GM19467 (cell line): Measurements from ENCODE around the gene COX10.
A peak's percentile ranks its signal among the peaks of the same experiment; 100 is the strongest.
"Not testable (repeated sequence)": the region's sequence is repeated elsewhere in the genome, so short reads cannot be mapped to it uniquely, and the experiment has no call there.

Source experiments
- ATAC-seq: cut with Tn5 transposase; IDR thresholded peaks from one replicate; pipeline ENCODE4 v1.9.1; 2021; ENCODE audit warnings: mild to moderate bottlenecking, moderate library complexity; ENCODE audit not compliant: unreplicated experiment

The COX10 gene

DNA sequence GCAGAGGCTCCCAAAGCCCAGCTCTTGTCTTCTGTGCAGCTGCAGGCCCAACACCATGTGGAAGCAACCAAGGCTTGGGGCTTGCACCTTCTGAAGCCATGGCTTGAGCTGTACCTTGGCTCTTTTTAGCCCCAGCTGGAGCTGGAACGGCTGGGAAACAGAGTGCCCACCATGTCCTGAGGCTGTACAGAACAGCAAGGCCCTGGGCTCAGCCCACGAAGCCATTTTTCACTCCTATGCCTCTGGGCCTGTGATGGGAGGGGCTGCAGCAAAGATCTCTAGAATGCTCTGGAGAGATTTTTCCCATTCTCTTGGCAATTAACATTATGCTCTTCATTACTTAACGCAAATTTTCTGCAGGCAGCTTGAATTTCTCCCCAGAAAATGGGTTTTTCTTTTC is 99.3 kb downstream of the COX10 start:
- ATAC-seq, result no peak

DNA sequence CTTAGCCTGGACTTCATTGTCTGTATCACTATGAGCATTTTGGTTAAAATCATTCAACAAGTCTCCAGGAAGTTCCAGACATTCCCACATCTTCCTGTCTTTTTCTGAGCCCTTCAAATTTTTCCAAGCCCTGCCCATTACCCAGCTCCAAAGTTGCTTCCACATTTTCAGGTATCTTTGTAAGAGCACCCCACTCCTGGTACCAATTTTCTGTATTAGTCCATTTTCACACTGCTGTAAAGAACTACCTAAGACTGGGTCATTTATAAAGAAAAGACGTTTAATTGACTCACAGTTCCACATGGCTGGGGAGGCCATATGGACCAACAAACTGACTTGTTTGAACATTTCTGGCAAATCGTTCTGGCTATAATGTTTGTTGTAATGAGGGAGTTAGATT is 100.0 kb downstream of the COX10 start:
- ATAC-seq, result no peak

DNA sequence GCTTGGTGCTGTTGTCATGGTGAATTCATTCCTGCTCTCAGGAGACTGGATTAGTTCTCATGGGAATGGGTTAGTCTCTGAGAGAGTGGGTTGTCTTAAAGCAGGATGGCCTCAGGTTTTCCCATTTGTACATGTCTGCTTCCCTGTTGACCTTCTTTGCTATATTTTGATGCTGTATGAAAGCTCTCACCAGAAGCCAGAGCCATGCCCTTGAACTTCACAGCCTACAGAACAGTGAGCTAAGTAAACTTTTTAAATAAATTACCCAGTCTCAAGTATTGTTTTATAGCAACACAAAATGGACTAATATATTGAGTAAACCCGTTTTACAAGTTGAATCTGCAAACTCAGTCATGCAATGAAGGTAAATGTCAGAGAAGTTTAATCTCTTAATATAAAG is 100.6 kb downstream of the COX10 start:
- ATAC-seq, result no peak

DNA sequence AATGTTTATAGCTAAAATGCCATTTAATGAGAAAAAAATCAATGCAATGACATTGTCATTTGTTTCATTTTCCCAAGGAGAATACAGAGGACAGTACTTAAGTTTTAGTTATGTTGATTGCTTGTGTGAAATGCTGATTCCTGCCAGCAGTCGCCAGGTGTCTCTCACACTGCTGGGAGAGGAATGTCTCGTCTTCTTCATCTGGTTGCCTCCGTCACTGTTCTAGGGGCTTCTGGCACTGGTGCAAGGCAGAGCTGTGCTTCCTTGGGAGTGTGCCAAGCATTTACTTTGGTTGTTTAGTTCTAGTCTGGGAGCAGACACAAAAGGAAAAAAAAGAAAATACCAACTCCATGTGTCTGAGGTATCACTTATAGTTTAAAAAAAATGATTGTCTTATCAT is 107.7 kb downstream of the COX10 start:
- not testable (repeated sequence) for ATAC-seq

DNA sequence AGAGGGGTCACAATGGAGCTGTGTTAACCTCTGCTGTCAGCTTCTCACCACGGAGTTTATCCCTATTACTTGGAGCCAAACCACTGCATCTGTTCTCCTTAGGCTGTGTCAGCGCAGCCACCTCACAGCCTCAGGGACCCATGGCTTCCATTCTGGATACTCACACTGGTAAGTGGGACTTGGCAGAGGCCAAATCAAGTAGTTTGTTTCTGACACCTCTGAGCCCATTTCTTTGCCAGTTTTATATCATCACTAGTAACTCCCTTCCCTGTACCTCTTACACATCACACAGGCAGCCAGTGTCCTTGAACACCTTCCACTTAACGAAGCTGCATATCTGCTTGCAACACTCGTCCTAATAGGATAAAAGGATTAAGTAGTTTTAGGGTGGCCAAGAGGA is 108.5 kb downstream of the COX10 start:
- ATAC-seq, result not testable (repeated sequence)

DNA sequence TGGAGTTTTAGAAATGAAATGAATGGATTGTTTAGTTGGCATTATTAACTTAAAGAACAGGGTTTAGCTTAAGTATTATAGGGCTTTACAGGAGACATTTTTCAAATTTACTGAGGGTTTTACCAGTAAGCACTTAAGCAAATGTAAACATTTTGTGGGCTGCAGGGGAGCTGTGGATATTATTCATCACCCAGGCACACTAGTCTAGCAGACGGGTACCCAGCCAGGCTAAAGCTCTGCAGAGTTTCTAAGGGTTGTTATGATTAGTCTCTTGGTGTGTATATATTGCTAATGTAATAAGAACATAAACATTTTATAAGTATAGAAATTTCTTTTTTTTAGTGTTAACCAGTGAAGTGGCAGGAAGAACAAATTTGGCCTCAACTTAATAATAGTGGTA is 110.6 kb downstream of the COX10 start:
- ATAC-seq, result not testable (repeated sequence)

DNA sequence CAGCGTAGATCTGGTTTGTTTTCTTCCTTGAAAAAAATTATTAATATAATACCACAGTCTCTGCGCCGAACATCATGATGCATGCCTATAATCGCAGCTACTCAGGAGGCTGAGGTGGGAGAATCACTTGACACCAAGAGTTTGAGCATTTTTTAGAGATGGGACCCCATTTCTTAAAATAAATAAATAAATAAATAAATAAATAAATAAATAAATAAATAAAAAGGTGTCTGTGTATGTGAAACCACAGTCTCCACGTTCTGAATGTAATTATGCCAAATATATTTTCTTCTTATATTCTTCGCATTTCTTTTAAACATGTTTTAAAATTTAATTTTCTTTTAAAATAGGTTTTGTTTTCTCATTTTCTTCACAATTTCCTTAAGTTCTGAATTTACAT is 112.8 kb downstream of the COX10 start:
- not testable (repeated sequence) for ATAC-seq

DNA sequence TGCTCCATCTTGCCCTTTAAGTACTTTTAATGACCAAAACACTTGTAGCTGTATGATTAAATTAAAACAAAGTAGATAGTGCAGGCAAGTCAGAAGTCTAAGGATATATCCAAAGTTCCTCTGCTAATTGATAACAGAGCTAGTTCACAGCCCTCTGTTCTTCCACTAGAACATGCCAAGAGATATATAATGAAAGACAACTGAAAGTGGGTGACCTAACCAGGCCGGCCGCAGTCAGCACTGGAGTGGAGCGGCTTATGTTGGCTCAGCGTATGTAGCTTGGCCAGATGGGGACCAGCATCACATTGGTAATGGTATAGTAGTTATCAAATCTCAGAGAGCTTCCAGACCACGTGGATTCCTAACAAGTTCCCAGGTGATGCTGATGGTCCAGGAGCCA is 115.2 kb downstream of the COX10 start:
- not testable (repeated sequence) for ATAC-seq

DNA sequence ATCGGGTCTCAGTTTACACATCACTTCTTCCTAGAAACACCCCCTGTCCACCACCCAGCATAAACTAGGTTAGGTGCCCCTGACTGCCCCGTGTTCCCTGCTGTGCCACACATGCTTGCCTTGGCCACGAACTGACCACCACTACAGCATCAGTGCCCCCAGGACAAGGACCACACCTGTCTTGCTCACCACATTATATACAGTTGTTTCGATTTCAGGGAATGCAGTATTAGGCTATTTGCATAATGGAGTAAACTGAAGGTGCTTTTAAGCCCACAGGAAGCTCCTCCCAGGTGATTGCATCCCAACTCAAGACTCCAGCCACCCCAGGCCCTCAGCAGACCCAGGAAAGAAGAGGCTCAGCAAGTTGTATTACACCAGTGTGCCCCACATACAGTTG is 117.1 kb downstream of the COX10 start:
- not testable (repeated sequence) for ATAC-seq

DNA sequence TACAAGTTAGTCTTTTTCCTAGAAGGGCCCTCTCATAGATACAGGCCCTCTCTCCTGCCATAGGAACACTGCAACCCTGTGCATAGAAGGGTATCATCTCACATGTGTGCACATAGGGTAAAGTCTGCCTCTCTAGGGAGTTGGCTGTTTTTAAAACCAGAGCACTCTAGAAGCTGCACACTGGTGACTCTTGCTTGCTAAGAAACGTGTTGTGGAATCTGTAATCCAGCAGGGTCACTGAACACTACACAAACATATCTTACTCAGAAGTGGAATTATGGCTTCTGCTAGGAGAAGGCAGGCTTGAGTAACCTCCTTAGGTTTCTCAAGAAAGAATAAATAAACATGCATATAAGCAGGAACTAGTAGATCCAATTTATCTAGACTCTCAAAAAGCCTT is 121.5 kb downstream of the COX10 start:
- not testable (repeated sequence) for ATAC-seq

DNA sequence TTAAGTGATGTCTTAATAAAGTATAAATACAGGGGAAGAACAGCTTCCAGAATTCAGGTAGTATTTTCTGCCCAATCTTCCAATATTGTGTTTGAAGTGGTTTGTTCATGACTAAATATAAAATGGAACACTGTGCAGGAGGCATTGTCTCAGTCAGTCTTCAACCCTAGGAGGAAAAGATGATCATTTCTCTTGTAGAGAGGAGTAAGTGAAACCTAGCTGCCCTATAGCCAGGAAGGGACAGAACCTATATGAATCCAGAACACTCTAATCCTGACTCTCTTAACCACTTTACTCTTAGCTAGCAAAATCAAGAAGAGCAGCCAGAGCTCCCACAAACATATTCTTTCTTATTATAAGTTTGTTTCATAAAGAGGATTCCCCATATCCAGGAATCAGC is 122.2 kb downstream of the COX10 start:
- not testable (repeated sequence) for ATAC-seq

DNA sequence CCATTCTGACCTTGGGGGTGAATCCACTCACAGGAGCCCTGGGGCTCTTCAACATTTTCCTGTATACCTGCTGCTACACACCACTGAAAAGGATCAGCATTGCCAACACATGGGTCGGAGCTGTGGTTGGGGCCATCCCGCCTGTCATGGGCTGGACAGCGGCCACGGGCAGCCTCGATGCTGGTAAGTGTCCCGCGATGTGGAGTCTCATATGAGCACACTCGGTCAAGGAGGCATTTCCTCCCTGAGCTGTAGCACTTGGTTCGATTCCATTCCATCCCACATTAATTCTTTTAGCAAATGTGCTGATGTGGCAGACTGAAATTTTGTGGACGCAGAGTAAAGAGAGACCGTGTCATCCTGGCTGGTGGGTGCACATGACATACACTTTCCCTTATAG is 122.7 kb downstream of the COX10 start:
- ATAC-seq, result not testable (repeated sequence)

DNA sequence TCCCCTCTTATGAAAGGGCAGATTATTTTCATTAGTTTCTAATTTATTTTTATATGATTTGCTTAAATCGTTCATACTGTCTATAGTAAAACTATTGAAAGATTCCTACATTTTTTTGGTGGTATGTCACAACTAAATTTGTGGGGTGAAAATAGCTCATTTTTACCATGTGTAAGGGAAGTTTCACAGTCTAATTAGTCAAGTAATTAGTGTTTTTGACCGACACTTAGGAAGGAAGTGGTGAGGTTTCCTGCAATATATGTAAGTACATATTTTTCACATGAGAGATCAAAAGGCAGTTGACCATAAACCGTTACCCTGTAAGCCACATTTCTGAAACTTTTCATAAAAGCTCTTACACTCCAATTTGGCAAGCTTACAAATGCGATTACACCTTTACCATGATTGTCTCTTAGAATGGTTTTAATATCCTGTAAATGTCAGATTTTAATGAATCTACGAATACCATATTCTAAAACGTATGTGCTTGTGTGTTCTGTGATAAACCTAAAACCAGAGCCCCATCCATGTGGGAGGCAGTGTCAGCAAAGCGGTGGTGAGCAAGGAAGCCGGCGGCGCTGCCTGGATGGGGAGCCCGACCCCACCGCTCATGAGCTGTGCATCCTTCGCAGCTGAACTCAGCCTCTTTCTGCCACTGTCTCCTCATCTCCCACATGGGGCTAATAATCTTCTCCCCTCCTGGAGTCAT is 123.5 kb downstream of the COX10 start:
- ATAC-seq, result peak; percentile 66

DNA sequence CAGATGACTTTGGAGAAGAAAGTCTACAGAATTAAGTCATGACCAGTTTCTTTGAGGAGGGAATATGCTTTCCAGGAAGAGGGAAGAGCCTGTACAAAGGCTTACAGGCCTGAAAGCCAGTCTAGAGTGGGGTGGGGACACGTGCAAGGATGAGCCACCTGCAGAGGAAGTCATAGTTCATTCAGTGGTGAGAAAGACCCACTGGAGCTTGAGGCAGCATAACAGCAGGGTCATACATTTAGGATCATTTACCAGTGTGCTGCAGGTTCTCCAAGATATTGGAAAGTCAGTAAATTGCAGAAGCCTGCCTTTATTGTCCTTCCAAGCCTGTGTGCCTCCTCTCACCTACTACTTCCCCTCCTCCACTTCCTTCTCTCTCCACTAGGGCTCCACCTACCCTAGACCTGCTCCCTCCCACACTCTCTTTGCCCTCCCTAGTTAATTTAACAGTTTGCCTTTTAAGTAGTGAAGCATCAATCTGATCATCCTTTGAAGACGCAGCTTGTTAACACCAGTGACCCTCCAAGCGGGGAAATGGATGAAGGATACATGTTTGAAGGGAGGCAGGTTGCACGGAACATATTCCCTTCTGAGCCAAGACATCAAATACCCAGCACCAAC is 127.2 kb downstream of the COX10 start:
- ATAC-seq, result no peak

DNA sequence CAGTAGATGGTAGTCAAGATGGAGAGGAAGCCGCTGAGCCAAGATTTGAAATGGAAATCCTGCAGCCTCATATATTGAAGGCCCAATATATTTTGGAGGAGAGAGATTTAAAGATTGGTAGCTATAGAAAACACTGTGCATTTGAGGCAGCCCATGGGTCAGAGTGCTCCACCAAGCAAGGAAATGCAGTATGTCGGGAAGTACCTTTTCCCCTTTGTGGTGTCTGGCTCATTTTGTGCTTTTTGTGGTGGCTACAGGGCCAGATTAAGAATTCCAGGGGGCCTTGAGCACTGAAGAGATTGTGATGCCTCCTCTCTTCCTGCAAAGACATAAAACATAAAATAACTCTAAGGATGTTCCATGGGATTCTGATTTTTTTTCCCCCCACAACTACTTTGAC is 127.8 kb downstream of the COX10 start:
- ATAC-seq, result no peak

DNA sequence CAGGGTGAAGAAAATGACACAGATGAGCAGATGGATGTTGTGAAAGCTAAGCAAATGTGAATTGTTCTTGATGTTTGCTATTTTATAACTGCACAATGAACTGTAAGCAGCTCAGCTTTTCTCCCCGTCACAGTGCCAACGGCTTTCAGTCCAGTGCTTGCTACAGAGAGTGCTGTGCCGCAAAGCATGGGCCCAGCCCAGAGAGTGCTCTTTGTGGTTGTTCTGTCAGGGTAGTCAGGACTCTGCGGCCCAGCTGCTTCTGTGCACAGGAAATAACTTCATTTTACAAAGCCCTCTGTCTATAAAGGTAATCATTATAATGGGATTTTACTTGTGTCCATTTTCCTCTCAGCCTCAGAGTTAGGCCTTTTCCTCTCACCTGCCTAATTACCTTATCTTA is 128.3 kb downstream of the COX10 start:
- ATAC-seq, result no peak

DNA sequence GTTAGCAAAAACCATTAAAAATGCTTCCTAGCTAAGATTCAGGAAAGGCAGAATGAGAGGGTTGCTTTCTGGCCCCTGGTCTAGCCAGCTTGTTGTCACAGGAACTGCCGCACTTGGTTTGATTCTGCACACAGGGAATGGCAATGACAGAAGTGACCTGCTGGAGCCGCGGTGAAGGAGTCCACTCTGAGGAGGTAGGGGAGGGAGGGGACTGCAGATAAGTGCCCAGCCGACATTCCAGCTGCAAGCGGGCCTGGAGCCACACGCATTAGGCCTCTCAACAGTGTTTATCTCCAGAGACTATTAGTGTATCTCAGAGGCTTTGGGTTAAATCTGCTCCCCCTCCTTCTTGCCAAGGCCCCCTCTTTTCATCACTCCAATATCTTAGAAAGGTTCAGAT is 128.7 kb downstream of the COX10 start:
- no peak for ATAC-seq

DNA sequence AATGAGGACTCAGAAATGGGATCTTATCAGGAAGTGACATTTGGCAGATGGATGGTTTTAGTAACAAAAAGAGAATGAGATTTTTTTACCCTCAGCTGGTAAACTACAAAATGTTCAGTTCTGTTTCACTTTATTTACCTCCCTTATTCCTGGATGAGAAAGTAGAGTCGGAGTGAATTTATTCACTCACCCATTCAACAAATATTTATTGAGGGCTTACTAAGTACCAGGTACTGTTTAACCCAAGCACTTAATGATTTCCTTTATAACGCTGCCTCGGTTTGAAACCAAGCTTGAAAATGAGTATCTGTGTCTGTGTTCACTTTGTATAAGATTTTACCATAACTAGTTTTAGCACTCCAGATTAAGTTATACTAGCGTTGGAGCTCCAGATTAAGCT is 129.3 kb downstream of the COX10 start:
- ATAC-seq, result no peak

DNA sequence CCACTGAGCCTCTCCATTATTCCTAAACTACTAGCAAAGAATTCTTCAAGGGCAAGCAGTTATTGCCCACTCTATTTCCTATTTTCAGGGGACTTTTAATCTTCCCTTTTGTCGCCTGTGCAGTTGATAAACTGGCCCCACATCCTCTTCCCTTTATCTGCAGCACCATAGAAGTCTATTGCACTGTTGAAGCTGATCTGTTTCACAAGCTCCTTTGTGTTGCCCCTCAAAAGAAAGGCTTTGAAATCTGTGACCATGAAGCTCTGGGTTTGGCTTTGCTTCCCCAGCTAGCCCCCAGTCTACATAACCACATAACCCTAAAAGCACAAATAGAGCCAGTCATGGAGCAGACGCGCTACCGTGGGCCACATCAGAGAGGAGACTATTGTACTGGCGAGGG is 130.3 kb downstream of the COX10 start:
- no peak for ATAC-seq

DNA sequence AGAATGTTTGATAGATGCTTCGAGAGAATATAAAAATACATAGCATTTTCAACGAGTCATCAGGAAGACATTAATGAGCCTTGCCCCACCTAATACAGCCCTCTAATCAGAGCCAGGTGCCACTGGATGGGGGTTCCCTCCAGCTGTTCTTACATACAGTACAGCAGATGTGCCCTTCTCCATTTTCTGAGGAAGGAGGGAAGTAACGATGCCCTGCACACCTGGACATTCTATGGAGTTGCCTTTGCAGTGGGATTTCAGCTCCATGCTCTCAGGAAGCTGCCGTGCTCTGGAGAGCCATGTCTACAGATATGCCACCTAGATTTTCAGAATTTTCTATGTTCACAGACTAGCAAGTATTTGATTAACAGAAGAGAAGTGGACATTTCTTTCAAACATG is 131.1 kb downstream of the COX10 start:
- ATAC-seq, result no peak

DNA sequence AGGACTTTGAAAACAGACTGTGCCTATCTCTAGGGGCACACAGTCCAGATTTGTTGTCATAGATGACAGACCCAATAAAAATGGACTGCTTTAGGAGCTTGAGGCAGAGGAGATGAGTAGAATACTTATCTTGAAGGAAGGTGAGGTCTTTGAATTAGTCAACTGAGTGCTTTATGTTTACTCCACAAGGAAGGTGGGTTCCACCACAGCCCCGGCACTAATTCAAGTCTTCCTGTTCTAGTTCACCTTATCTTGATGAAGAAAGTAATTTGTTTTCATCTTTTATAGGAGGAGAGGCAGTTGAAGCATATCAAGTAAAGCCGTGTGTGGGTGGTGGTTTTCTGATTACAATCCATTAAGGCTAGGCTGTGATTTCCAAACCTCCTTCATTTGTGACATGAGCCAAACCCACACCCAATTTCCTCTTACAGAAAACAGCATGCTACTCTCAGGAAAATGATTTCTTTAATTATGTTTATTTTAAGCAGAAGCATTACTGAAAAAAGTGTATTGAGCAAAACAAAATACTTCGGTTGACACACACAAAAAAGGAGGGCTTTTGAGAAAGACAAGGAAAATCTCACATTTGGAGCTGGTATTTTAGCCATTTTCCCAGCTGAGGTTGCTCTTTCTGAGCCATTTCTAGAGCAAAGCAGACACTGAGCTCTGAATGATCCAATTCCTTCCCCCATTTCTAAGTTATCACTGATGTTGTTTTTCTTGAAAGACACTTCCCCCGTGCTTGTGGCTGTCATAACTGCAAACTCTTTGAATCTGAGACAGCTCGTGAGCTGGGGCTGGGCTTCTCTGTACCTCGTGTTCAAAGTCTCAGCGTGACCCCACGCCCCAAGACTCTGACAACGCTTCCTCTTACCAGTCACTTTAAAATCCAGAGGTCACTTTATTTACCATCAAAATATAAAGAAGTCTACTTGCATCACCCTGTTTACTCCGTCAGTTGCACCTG is 132.0 kb downstream of the COX10 start:
- no peak for ATAC-seq

DNA sequence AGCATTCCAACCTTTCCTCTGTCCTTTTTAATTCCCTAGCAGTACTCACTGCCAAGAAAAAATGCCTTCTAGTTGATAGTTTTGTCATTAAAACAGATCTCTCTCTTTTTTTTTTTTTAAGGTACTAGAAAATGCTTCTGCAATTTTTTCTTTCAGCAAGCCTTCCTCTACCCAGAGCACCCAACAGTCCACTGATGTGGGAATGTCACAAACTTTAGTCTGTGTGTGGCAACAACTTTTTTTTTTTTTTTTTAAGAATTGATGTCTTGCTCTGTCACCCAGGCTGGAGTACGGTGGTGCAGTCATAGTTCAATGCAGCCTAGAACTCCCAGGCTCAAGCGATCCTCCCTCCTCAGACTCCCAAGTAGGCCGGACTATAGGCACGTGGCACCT is 132.7 kb downstream of the COX10 start:
- no peak for ATAC-seq
